ENCODE measurements around the gene GNRH2.

GNRH2 gene

DNA sequence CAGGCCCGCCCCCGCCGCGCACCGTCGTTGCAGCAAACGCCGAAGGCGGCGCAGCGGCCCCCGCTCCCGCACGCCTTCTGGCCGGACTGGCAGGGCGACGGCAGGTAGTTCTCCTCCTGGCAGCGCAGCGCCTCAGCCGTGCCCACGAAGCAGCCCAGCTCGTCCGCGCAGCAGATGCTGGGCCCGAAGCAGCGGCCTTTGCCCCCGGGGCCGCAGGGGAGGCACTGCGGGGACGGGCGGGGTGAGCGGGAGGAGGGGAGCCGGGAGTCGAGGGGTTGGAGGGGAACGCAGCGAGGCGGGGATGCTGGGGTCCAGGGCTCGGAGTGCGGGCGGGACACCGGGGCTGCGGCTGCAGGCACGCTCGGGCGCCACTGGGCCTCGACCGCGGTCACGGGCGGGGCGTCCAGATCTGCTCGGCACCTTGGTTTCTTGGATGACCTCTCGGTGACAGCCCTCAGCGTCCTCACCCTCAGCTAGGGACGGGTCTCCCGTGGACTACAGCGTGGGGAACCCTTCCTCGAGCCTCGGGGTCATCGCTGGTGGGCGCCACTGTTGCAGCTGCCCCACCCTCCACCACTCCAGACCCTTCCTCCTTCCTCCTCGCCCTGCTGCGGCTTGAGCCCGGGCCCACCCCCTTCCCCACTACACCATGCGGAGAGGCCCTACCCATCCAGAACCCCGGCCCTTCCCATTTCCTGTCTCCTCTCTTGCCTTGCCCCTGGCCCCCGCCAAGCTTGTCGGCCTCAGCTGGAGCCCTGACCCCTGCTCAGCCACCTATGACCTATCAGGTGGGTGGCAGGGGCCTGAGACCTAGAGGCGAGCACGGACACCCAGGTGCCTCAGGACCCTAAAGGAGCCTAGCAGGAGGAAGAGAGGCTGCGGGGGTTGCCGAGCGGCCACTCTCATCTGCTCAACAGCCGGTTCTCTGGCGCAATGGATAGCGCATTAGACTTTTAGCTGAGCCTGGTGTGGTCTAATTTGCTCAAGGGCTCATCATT is 39.8 kb downstream of the GNRH2 start:
- in situ Hi-C loops (cut with MboI; ENCODE audit: low pct_unique_long_range_greater_than_20kb, low sequenced_read_pairs, unreplicated experiment): no loop called here
- TF ChIP-seq, protein P1, sequence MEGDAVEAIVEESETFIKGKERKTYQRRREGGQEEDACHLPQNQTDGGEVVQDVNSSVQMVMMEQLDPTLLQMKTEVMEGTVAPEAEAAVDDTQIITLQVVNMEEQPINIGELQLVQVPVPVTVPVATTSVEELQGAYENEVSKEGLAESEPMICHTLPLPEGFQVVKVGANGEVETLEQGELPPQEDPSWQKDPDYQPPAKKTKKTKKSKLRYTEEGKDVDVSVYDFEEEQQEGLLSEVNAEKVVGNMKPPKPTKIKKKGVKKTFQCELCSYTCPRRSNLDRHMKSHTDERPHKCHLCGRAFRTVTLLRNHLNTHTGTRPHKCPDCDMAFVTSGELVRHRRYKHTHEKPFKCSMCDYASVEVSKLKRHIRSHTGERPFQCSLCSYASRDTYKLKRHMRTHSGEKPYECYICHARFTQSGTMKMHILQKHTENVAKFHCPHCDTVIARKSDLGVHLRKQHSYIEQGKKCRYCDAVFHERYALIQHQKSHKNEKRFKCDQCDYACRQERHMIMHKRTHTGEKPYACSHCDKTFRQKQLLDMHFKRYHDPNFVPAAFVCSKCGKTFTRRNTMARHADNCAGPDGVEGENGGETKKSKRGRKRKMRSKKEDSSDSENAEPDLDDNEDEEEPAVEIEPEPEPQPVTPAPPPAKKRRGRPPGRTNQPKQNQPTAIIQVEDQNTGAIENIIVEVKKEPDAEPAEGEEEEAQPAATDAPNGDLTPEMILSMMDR (IDR thresholded peaks at IDR 0.05; ENCODE audit: extremely low read depth, insufficient read depth, missing control alignments): no peak
- no peak for DNase-seq (ENCODE audit: low spot score)

DNA sequence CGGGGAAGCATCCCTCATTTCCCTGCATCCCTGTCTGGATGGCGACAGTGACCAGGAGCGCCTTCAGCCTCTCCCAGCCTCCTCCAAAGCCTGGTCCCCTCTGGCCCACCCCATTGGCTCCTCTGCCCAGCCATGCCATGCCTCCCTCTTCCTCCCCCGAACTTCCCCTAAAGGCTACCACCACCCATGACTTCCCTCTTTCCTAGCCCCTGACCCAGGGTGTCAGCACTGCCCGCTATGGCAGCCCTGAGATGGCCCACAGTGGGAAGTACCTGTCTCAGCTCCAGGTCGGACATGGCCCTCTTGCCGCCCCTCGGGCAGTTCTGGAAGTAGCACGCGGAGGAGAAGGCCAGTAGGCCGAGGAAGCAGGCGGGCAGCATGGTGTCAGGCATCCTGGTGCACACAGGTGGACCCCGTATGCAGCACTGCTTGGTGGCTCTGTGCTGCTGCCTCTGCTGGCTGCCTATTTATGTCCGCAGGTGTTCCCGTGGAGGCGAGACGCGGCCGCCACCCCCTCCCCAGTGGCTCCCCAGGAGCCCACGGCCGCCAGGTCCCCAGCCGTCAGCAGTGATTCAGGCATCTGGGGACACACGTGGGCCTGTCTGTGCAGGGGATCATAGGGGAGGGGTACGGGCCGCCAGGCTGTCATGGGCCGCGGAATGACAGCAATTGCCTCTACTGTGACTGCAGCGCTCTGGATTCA is 41.0 kb downstream of the GNRH2 start, which contains the start of gene AVP:
Gene AVP (minus strand): TSS at position 442 of the 703 bp plus-strand sequence. CDS start 50 bp downstream, at position 392.
- in situ Hi-C loops (cut with MboI; ENCODE audit: low pct_unique_long_range_greater_than_20kb, low sequenced_read_pairs, unreplicated experiment): no loop called here
- DNase-seq (ENCODE audit: low spot score): no peak
- TF ChIP-seq, protein P1 (IDR thresholded peaks at IDR 0.05; ENCODE audit: extremely low read depth, insufficient read depth, missing control alignments): no peak

DNA sequence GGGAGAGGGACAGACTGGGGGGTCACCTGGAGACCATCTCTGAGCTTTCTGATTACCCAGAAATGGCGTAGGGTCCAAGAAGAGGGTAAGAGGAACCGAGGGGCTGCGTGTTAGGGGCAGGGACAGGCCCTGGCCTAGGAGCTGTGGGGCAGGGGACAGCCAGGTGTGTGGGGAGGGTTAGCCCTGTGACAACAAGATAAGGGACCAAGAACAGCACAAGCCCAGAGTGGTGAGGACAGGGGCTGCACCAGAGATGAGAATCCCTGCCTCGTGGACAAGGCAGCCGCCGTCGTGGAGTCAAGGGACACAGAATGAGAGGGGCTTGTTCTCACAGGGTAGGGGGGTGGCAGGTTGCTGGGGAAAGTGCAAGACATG is 41.6 kb downstream of the GNRH2 start:
- no peak for DNase-seq (ENCODE audit: low spot score)
- TF ChIP-seq, protein P1 (IDR thresholded peaks at IDR 0.05; ENCODE audit: extremely low read depth, insufficient read depth, missing control alignments): no peak
- in situ Hi-C loops (cut with MboI; ENCODE audit: low pct_unique_long_range_greater_than_20kb, low sequenced_read_pairs, unreplicated experiment): no loop called here

DNA sequence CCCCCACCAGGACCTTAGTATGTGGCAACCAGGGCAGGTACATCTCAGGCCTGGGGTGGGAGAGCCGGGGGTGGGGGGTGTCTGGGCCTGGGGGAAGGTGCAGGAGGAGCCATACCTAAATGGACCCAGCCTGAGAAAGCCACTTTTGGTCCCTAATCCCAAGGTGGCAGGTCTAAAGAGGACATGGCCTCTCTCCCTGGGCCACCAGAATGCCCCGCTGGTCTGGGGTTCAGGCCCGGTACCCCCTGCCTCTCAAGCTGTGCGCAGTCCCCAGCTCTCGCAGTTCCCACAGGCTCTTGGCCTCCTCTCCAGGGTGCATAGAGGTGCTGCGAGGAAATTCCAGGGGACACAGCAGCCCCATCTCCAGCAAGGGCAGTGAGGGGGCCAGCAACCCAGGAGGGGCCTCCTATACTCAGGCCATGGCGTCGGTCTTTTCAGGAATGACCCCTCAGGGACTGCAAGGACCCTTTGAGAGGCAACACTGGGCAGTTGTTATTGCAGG is 42.2 kb downstream of the GNRH2 start:
- DNase-seq (ENCODE audit: low spot score): no peak
- in situ Hi-C loops (cut with MboI; ENCODE audit: low pct_unique_long_range_greater_than_20kb, low sequenced_read_pairs, unreplicated experiment): no loop called here
- TF ChIP-seq, protein P1 (IDR thresholded peaks at IDR 0.05; ENCODE audit: extremely low read depth, insufficient read depth, missing control alignments): no peak

DNA sequence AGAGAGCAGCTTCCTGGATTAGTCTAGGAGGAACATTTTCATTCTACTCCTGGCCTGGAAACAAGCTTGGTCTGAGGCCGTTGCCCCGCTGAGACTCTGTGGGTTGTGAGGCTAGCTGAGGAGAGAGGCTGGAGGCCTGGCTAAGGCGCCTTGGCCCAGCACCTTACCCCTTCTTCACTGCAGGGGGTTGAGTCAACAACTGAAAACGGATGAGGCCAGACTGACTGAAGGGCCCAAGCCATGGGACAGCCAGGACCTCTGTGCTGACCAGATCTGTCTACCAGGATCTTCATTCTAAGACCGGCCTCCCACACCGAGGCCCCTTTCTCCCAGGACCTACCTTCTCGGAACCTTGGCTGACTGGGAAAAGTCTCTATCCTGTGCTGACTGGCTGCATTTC is 44.6 kb downstream of the GNRH2 start:
- TF ChIP-seq, protein P1 (IDR thresholded peaks at IDR 0.05; ENCODE audit: extremely low read depth, insufficient read depth, missing control alignments): no peak
- in situ Hi-C loops (cut with MboI; ENCODE audit: low pct_unique_long_range_greater_than_20kb, low sequenced_read_pairs, unreplicated experiment): no loop called here
- DNase-seq (ENCODE audit: low spot score): no peak

DNA sequence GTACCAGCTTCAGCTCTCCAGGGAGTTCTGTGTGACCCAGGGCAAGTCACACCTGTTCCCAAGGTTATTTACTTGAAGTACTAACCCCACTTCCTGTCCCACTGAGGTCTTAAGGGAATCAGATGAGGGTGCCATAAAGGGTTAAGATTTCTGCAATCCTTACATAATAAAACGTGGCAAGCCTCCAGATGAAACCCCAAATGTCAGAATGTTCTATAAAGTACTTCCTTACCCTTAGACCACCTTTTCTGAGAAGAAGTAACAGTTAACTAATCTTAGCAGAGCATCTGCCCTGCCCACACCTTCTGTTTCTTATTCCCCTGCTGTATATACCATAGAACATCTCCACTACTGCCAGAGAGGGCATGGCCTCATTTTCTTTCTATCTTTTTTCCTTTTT is 47.1 kb downstream of the GNRH2 start:
- no peak for DNase-seq (ENCODE audit: low spot score)
- TF ChIP-seq, protein P1 (IDR thresholded peaks at IDR 0.05; ENCODE audit: extremely low read depth, insufficient read depth, missing control alignments): no peak
- in situ Hi-C loops (cut with MboI; ENCODE audit: low pct_unique_long_range_greater_than_20kb, low sequenced_read_pairs, unreplicated experiment): no loop called here

Measured in GM13977 (cell line).